Head of caudate nucleus (tissue), 42 donors: Measurements from ENCODE around the gene NAT16.

ENCODE experiments used
- DNase-seq, 42 donors: peaks; one replicate each; pipeline versions ENCODE4 v3.0.0 to v3.0.0-alpha.2; 2020 to 2021; ENCODE audit warnings: mixed read lengths in 7 of 42
- intact Hi-C: fragments of 100-400 bp; cut with DNase I; formaldehyde crosslinking; loops from one replicate; pipeline ENCODE4 v1.15.0; 2022

The NAT16 gene

DNA sequence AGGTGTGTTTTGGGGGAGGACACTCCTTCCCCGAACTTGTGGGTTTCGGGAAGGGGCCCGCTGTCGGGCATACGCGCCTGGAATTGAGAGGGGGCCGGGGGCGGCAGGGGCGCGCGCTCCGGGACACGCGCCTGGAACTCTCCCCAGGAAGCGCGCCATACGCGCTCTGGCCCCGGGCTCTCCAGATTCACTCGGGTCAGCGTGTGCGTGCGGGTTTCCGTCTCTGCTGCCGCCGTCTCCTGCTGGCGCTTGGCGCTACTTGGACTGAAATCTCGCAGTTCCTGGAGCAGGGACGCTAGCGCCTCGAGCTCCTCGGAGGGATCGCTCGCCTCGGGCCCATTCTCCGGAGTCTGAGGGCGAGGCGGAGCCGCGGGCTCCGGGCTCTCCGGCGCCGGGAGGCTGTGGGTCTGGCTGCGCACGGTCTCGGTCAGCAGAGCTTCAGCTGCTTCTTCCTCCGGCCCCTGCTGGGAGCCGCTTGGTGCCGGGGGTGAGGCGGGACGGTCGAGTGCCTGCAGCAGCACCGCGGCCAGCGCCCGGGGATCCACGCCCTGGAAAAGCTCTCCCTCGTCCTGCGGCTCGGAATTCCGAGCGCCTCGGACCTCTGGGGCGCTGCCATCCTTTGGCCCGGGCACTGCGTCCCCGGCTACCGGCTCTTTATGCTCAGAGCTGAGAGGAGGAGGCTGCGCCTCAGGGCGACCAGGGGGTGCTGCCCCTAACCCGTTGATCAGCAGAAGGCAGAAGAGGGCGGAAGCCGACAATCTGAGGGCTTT lies 15.8 kb downstream of the NAT16 start:
- peak in 8 of 42 donors; percentile 30 to 65 (median 48) for DNase-seq
- intact Hi-C loops, result no loop called here

DNA sequence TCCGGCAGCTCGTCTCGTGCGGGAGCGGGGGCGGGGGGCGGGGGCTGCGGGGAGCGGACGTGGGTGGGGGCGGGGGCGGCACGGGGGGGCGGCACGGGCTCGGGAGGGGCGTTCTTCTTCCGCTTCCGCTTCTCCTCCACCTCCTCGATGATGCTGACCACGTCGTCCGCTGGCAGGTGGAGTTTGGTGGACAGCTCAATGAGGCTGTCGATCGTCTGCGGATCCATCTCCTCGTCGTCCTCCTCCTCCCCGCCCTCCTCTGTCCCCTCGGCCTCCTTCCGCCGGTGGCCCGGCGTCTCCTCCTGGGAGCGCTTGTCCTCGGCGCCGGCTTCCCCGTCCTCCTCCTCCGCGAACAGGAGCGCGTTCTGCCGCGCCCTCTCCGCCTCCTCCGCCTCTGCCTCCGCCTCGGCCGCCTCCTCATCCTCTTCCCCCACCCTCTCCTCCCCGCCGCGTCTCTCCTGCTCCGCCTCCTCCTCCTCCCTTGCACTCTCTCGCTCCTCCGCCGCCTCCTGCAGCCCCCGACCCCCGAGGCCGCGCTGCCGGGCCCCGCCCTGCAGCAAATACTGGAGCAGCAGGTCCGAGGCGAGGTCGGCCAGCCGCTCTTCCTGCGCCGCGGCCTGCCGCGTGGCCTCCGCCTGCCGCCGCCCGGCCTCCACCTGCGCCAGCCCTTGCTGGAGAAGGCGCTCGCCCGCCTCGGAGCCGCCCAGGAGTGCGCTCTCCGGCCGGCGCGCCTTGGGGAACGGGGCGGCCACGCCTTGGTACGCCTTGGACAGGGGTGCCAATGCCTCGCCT lies 16.6 kb downstream of the NAT16 start:
- DNase-seq, result peak in 11 of 42 donors; percentile 18 to 72 (median 41)
- intact Hi-C loops, result no loop called here

DNA sequence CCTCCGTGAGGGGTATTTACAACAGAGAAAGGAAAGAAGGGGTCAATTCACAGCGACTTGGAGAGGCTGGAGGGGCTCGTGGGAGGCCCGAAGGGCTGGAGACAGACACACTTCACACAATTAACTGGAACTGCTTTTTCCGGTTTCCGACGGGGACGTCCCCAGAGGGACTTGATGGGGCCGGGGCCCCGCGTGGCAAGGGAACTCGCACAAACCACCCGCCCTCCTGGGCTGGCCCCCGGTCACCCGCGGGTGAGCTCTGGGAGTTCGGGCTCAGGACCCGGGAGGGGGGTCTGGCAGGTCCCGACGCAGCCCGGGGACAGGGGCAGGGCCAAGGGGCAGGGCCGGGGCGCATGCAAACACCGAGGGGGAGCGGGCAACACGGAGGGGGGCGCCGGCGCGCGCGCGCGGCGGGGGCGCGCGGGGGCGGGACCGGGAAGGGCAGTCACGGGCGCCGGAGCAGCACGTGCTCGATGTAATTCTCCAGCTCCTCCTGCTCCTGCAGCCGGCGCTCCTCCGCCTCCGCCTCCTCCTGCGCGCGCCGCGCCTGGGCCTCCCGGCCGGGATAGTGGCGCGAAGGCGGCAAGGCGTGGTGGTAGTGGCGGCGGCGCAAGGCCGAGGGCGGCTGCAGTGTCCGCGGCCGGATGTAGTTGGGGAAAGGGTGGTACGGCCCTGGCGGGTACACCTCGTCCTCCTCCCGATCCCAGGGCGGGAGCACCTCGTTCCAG lies 17.4 kb downstream of the NAT16 start:
- intact Hi-C loops, result no loop called here
- DNase-seq, result peak in 20 of 42 donors; percentile 23 to 71 (median 60)

DNA sequence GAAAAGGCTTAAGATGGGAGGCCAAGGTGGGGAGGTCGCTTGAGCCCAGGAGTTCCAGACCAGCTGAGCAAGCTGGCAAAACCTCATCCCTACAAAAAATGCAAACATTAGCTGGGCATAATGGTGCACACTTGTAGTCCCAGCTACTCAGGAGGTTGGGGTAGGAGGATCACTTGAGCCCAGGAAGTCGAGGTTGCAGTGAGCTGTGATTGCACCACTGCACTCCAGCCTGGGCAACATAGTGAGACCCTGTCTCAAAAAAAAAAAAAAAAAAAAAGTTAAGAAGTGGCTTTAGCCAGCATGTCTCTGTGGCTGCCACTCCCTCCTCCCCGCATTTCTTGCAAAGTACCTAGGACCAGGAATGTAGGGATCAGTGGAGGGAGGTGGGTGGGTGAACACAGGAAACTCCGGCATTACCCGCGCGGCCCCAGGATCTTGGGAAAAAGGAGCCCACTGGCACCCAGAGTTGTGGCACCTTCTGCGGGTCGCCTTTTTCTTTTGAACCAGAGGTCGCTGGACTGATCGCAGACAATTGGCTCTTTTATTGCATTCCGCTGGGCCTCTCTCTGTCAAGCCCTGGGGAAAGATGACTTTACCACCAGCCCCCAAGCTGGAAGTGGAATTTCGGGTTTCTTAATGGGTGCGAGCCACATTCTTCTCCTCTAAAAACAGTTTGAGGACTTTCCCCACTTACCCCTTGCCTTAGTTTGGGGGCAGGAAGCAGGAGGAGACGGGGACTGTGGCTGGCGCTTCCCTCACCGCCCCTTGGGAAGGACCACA lies 18.2 kb downstream of the NAT16 start:
- DNase-seq, result peak in 1 of 42 donors; percentile 4
- intact Hi-C loops, result no loop called here

DNA sequence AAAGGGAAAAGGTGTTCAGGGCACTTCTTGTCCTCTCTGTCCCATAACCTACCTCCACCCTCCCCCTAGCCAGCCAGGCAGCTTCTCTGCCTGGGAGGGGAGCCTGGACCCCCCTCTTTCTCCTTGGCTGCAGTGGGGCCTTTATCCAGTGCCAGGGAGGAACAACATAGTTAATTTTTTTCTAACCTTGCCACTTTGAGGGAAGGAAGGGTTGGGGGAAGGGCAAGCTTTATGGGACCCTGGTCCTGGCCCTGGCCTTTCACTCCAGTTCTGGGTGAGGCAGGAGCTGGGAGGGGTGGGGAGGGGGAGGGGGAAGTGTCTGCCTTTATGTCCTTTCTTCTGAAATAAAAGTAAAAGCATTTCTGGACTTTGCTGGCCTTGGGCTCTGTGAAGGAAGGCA lies 19.2 kb downstream of the NAT16 start:
- intact Hi-C loops, result no loop called here
- no peak for DNase-seq

DNA sequence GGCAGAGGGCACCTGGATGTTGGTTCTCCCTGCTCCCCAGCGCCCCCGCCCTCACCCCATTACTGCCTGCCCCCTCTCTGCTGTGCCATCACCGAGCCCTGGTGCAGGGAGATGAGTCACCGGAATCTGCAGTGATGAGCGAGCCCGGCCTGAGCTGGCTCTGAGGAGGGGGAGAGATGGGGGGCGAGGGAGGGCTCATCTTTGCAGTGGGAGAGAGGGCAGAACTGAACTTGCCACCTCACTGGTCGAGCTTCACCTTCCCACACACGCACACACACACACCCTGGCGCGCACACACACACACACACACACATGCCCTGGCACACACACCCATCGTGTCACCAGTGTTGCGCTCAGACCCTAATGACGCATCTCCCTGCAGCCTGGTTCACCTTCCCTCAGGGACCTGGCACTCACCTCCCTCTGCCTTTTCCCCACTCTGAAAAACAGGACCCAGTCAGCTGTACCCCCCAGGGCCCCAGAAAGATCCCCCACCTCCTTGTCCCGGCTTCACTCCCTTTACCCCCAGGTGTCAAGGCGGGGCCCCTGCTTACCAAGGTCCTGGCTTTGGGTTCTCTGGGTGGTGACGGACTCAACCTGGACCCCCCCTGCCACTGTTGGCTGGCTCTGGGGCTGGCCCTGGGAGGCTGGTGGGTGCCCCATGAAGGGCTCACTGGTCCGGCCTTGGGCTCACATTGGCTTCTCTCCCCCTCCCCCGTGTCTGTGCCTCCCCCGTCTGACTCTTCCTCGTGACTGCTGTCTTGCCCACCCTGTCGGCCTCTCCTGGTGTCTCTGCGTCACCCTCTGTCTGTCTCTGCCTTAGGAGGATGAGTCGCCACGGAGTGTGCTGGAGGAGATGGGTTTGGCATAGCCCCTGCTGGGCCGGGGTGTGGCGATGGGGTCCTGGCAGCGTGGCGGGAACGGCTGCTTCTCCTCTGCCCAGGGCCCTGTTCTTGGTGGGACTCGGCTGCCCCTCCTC lies 20.1 kb downstream of the NAT16 start:
- DNase-seq, result peak; percentile 44 to 92 (median 76)
- intact Hi-C loops, result no loop called here

- peak in 1 of 42 donors; percentile 32 for DNase-seq
- intact Hi-C loops, result no loop called here
Measured at GRCh38 chr7:101156866-101157589, 23.1 kb downstream of the NAT16 start.

GRCh38 chr7:101156277-101156676 lies 23.8 kb downstream of the NAT16 start:
- peak in 1 of 42 donors; percentile 13 for DNase-seq
- intact Hi-C loops, result no loop called here

GRCh38 chr7:101155303-101155702 lies 24.8 kb downstream of the NAT16 start:
- peak in 1 of 42 donors; percentile 5 for DNase-seq
- intact Hi-C loops, result no loop called here

DNA sequence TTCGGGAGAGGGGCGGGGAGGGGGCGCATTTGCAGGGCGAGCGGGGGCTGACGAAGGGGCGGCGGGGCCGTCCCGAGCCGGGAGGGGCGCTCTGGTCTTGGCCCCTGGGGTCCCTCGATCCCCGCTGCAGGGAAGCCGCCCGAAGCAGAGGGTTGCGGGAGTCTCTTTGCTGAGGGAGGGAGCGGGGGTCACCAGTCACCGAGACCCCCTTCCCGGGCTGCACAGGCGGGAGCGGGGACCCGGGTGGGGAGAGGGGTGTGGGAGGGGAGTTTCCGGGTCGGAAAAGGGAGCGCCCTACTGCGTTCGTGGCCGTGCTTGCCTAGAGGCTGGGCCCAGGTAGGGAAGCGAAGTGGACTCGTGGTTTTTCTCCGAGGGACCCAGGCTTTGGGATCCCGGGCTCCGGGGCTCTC lies 25.4 kb downstream of the NAT16 start:
- DNase-seq, result peak in 2 of 42 donors; percentile 10 to 32
- intact Hi-C loops, result no loop called here

- peak; percentile 87 to 99 (median 94) for DNase-seq
- intact Hi-C loops, result no loop called here
Measured at GRCh38 chr7:101153969-101154692, 26.0 kb downstream of the NAT16 start, which contains the start of gene AP1S1. TSS of gene AP1S1 (plus strand) at chr7:101154476. CDS start at chr7:101154515, 39 bp downstream.

GRCh38 chr7:101151908-101152651 lies 28.0 kb downstream of the NAT16 start:
- DNase-seq, result no peak
- intact Hi-C loops, result no loop called here

DNA sequence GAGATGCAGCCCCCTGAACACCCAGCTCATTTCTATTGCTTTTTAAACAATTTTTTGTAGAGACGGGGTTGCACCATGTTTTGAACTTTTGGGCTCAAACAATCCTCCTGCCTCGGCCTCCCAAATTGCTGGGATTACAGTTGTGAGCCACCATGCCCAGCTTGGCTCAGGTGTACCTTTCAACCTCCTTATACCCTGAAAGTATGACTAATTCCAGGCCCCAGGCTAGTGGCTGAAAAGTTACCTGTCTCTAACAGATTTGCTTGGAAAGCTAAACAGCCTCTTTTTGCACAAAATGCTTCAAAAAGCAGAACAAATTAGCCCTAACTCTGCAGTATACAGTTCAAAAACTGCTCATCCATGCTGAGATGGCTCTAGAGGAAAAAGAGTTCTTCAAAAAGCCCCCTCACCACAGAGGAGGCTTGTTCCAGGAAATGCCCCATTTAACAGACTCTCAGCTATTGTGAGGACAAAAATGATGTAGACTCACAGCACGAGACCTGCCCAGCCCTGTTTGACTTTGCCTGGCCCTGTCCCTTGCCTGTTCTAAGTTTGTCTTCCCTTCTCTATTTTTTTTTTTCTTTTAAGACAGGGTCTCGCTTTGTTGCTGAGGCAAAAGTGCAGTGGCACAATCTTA lies 39.2 kb downstream of the NAT16 start:
- intact Hi-C loops, result loop anchor here (5.0 kb wide), 2 partner anchors 54 to 146 kb away; partner anchors contain the start of gene TRIM56
- DNase-seq, result no peak

GRCh38 chr7:101140339-101140699 lies 39.8 kb downstream of the NAT16 start:
- intact Hi-C loops, result loop anchor here (5.0 kb wide), 2 partner anchors 53 to 147 kb away; partner anchors contain the start of gene TRIM56
- no peak for DNase-seq
